SIG-M5 treated with dmso at 0.1 percent for 504 hours (cell line): ENCODE measurements around the gene CD244.
A peak's percentile ranks its signal among the peaks of the same experiment; 100 is the strongest.
"Not testable (repeated sequence)": the region's sequence is repeated elsewhere in the genome, so short reads cannot be mapped to it uniquely, and the experiment has no call there.

Experiments
- DNase-seq: peaks from one replicate; lab custom pipeline; 2025; ENCODE audit not compliant: unreplicated experiment; lab: John Stamatoyannopoulos, UW

Gene CD244, protein sequence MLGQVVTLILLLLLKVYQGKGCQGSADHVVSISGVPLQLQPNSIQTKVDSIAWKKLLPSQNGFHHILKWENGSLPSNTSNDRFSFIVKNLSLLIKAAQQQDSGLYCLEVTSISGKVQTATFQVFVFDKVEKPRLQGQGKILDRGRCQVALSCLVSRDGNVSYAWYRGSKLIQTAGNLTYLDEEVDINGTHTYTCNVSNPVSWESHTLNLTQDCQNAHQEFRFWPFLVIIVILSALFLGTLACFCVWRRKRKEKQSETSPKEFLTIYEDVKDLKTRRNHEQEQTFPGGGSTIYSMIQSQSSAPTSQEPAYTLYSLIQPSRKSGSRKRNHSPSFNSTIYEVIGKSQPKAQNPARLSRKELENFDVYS

DNA sequence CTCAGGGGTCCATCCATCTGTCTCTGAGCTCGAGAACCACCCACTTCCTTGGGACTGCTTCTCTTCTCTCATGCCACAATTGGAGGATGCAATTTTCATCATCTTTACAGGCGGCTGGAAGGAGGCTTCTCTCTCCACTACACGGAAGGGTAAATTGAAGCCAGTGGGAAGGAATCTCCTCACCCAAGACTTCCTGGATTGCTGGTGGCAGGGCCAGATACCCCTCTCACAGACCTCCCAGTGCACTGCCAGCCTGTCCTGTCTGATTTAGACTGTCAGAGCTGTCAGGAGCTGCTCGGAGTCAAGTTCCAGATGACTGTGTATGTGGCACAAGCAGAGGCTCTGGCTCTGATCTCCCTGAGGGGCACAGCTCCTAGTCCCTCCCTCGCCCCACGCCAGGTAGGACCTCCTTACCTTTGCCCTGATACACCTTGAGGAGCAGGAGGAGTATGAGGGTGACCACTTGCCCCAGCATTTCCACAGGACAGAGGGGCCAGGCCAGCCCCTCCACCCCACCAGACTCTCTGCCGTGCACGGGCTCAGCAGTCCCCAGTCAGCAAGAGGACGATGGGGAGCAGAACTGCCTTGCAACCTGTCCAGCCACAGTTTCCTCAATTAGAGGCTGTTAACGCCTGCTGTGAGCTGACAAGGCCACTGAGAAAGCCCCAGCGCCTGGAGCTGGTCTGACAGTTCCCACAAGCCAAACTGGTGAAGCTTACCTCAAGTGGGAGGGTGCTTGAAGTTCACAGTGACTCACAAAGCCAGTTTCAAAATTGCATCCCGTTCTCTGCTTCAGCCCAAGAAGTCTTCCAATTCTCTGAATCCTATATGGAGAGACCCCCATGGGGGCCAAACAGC, at the start of gene CD244:
CD244 (minus strand) TSS at position 685 of the 858 bp plus-strand sequence; CDS start at position 475, 210 bp downstream.
- peak; percentile 97 for DNase-seq

DNA sequence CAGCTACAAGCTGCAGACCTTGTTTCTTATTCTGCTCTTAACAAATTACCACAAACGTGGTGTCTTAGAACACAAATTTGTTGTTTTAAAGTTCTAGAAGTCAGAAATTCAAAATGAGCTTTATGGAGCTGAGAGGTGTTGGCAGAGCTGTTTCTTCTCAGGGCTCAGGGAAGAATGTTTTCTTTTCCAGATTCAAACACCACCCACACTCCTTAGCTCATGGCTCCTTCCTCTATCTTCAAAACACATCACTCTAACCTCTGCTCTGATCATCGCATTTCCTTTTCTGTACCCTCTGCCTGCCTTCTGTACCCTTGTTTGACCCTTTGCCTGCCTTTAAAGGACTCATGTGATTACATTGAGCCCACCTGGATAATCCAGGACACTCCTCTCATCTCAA, 49.2 kb upstream of the CD244 start:
- no peak for DNase-seq

DNA sequence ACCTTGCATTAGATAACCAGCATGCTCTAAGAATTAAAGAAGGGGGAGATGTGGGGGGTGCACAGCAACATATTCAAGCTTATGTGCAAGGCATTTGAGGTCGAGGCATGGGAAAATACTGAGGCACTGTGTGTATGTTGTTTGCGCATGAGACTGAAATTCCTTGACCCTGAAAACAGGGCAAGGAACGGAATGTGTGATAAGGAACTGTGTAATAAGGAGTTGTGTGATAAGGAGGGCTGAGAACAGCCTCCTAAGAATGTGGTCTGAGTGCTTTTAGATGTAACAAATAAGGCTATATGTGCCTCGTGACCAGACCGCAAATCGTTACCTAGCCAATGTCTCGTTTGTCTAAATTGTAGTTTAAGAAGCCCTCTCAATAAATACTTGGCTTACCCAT, 48.8 kb upstream of the CD244 start:
- DNase-seq: no peak

DNA sequence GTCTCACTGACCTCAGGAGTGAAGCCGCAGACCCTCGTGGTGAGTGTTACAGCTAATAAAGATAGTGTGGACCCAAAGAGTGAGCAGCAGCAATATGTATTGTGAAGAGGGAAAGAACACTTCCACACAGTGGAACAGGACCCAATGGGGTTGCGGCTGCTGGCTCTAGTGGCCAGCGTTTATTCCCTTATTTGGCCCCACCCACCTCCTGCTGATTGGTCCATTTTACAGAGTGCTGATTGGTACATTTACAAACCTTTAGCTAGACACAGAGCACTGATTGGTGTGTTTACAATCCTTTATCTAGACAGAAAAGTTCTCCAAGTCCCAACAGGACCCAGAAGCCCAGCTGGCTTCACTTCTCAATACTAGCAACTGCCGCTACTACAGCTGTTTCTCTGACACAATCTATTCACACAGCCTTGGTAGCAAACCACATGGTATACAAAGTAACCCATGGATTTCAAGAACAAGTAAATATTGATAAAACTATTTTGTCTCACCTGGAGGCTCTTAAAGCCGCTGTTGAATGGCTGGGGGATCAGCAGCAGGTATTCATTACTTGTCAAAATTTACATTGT, 47.6 kb upstream of the CD244 start:
- DNase-seq: no peak

DNA sequence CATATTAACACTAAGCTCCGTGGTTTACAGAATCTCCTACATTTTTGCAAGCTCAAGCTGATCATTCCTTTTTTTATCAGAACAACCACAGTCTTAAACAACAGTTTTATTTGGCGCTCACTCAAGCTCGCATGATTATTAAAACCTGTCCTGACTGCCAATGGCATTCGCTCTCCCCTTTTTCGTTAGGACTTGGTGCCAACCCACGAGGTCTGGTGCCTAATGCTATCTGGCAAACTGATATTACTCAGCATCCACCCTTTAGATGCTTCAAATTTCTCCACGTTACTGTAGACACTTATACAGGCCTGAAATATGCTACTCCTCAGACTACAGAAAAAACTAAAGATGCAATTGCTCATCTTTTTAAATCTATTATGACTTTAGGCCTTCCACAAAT, 45.3 kb upstream of the CD244 start:
- no peak for DNase-seq

DNA sequence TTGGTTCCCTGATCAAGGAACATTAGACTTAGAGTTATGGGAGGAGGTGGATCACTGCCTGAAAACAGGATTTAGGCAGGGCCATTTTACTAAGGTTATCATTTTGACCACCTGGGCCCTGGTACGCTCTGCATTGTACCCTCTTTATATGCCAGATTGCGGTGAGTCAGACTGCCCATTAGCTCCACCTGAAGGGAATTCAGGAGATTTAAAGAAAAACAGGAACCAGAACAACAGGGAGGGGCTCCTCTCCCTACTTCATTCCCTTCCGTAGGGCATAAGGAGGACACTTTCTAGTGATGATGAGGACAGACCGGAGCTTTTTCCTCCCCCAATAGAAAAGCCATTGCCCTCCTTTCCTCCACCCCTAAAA, 42.9 kb upstream of the CD244 start:
- DNase-seq: no peak

DNA sequence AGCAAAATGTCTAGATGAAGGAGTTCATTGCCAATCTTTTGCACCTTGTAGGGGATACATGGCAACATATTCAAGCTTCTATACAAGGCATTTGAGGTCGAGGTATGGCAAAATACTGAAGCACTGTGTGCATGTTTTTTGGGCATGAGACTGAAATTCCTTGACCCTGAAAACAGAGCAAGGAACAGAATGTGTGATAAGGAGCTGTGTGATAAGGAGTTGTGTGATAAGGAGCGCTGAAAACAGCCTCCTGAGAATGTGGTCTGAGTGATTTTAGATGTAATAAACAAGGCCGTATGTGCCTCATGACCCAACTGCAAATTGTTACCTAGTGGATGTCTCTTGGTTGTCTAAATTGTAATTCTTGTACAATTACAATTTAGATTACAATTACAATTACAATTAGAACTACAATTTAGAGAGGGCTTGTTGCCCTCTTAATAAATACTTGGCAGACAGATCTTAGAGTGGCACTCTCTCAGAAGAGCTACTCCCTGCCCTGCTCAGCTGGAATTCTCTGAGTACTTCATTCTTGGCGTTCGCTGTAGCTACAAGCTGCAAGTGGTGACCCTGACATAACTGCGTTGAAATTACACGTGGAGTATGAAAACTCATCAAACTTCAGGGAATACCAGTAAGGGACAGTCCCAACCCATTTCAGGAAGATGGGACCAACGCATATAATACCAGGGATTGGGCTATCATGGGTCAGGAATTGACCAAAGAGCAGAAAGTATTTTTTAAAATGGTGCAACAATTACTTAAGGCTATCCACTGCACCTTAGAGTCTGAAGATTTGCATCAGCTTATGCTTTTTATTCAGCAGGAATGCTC, 42.3 kb upstream of the CD244 start:
- no peak for DNase-seq

DNA sequence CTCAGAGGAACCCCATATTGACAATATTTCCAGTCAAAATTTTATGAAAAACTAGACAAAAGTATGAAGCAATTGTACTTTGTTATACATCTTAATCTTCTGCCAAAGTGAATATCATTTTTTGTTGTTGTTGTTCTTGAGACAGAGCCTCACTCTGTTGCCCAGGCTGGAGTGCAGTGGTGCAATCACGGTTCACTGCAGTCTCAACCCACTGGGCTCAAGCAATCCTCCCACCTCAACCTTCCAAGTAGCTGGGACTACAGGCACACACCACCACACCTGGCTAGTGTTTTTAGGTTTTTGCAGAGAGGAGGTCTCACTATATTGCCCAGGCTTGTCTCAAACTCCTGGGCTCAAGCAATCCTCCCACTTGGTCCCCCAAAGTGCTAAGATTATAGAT, 39.6 kb upstream of the CD244 start:
- not testable (repeated sequence) for DNase-seq

DNA sequence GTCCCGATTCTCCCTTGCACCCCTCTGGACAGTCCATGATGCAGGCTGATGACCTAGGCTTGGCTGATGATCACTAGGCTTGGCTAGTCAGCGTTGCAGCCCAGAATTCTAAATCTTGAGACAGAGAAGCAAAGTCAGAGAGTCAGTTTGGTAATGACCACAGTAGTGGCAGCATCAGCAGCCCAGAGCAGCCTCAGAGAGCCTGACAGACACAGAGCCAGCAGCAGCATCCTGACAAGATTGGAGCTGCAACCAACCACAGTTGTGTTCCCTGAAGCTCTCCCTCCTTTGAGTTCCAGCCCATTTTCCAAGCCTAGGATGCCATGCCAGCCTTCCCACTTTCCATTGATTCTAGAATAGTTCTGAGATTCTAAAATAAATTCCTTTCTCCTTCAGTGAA, 39.1 kb upstream of the CD244 start:
- DNase-seq: no peak

DNA sequence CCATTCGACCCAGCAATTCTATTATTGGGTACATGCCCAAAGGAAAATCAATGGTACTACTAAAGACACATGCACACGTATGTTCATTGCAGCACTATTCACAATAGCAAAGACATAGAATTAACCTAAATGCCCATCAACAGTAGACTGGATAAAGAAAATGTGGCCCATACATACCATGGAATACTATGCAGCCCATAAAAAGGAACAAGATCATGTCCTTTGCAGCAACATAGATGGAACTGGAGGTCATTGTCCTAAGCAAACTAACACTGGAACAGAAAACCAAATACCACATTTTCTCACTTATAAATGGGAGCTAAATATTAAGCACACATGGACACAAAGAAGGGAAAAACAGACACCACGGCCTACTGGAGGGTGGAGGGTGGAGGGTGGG, 38.0 kb upstream of the CD244 start:
- DNase-seq: not testable (repeated sequence)

DNA sequence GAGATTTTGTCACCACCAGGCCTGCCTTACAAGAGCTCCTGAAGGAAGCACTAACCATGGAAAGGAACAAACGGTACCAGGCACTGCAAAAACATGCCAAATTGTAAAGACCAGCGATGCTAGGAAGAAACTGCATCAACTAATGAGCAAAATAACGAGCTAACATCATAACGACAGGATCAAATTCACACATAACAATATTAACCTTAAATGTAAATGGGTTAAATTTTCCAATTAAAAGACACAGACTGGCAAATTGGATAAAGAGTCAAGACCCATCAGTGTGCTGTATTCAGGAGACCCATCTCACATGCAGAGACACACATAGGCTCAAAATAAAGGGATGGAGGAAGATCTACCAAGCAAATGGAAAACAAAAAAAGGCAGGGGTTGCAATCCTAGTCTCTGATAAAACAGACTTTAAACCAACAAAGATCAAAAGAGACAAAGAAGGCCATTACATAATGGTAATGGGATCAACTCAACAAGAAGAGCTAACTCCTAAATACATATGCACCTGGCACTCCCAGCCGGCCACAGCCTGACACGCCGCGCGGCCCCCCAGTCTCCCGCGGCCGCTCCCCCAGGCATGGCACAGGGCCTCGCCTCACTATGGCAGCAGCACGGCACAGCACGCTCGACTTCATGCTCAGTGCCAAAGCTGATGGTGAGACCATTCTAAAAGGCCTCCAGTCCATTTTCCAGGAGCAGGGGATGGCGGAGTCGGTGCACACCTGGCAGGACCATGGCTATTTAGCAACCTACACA, 31.9 kb upstream of the CD244 start:
- DNase-seq: not testable (repeated sequence)

DNA sequence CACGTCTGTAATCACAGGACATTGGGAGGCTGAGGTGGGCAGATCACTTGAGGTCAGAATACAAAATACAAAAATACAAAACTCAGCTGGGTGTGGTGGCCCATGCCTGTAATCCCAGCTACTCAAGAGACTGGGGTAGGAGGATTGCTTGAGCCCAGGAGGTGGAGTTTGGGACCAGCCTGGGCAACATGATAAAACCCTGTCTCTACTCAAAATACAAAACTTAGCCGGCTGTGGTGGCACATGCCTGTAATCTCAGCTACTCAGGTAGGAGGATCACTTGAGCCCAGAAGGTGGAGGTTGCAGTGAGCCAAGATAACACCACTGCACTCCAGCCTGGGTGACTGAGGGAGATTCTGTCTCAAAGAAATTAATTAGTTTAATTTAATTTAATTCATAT, 28.8 kb upstream of the CD244 start:
- DNase-seq: no peak

DNA sequence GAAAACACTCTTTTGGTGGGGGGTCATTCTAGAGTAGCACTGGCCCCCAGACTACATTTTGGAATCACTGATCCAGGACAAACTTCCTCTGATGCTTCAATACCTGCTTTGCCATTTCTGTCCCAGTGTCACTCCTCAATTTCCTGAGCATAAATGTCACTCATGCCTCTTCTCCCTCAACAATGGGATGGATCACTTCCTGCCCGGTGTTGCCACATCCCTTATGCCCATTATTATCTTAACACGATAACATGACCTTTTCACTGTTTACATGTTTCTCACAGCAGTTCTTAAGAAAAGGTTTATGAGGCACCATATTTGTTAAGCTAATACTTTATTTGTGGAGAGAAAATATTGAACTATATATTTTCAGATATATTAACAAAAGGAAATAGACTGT, 26.2 kb upstream of the CD244 start:
- no peak for DNase-seq

DNA sequence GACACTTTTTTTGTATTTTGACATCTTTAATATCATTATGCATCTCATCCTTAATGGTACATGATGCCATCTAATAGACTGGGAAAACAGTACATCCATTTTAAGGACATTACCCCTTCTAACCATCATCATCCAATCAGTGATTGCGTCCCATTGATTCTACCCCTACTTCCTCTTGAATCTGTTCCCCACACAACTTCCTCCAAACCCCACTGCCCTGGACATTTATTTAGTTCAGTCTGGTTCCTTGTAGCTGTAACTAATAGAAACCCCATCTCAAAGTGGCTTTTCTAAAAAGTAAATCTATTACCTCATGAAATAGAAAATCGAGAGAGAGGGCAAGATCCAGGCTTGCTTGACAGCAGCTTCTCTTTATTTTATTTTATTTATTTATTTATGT, 24.4 kb upstream of the CD244 start:
- DNase-seq: peak; percentile 31

DNA sequence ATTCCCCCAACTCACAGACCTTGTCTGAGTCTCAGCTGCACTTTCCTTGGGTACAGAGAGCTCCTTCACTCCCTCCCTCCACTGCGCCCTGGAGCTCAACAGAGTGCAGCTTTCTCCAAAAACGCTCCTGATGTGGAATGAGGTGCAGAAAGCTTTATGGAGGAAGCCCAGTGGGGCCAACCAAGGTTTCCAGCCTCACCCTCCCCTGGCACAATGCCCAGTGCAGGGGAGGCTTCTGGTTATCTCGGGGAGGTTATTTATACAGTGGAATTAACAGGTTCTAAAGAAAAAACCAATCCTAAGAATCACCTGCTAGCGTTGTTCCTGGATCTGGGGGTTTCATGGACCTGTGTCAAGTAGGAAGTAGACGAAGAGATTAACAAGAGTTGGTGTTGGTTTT, 22.4 kb upstream of the CD244 start, which contains the start of gene ITLN1:
ITLN1 (minus strand) TSS at position 139 of the 400 bp plus-strand sequence. CDS start 303 bp downstream, outside the sequence.
- DNase-seq: no peak

DNA sequence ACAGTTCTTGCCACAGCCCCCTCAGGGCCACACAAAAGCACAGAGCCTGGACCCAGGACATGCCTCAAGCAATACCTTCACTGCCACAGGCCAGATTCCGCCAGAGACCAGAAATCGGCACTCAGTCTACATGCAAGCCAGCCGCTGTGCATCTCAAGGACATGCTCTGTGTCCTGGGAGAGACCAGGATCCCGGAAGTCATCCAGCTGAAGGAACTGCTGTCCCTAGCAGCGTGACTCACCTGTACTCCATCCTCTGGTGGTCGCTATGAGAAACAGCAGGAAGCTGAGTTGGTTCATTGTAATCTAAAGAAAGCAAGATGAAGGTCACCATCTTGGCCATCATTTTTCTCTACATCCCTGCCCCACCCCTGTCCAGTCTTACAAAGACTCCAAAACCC, 21.9 kb upstream of the CD244 start:
- no peak for DNase-seq

DNA sequence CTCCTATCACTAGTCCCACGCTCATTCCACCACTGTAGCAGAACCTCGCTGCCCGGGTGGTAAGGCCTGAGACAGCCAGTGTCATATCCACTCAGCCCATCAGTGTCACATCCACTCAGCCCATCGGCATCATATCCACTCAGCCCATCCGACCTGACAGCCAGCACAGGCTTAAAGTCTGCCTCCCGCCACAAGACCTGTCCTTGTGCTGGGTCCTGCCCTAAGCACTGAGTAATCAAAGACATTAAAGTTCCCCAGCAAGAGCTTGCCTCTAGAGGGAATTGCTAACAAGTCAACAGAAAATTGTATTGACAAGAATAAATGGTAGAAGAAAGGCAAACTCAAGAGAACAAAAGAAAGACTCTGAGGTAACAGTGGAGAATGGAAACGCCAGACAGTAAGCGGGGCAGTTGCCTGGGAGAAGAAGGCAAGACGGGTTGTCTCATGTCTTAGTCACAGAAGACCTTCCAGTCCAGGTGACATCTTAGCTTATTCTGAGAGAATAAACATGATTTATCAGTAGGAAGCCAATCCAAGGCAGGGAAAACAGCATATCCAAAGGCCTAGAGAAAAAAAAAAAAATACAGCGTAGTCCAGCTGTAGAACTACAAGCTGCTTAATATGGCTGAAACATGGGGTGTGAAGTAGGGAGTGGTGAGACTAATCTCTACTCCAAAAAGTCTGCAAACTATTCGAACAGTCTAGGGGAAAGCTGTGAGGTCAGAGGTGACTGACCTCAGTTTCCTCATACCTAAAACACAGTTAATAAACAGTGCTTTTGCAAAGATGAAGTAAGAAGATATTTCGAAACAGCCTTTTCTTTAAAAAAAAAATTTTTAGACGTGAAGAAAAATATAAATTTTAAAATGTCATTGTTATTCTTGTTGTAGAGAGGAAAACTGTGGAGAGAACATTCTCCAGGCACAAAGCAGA, 21.2 kb upstream of the CD244 start:
- DNase-seq: no peak

DNA sequence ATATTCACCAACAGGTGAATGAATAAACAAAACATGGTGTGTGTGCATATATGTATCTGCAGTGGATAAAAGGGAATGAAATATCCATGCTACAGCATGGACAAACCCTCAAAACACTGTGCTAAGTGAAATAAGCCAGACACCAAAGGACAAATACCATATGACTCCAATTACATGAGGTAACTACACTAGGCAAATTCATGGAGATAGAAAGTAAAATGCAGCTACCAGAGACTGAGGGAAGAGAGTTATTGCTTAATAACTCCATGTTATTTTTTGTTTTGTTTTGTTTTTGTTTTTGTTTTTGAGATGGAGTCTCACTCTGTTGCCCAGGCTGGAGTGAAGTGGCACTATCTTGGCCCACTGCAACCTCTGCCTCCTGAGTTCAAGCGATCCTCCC, 19.9 kb upstream of the CD244 start:
- DNase-seq: no peak

DNA sequence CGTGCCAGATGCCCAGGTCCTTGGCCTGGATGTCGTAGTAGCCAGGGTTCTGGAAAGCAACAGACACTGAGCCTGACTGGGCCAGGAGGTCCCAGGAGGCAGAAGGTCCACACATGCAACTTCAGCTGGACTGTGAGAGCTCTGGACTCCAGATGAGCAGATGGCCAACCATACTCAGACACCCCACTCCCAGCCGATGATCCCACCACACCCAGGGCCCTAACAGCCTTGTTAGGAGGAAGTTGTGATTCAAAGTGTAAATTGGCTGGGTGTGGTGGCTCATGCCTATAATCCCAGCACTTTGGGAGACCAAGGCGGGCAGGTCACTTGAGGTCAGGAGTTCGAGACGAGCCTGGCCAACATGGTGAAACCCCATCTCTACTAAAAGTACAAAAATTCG, 18.6 kb upstream of the CD244 start:
- DNase-seq: not testable (repeated sequence)
